Left ventricle myocardium inferior (tissue), 1 donor: ENCODE measurements around the gene PRM3. TPM values are rescaled to one million over a fixed set of nuclear protein-coding genes. Genes with fewer than 3 reads are reported as not detected.

Experiments
- DNase-seq: peaks from one replicate; pipeline ENCODE4 v3.0.0-alpha.2; 2020
- H3K27ac ChIP-seq: fragments of 200-600 bp; replicated peaks from 2 replicates; pipeline ENCODE4 v1.8.0; 2021
- H3K27me3 ChIP-seq: fragments of 200-600 bp; 2 replicates; pipeline ENCODE4 v1.8.0; 2021; ENCODE audit warnings: low read depth
- H3K36me3 ChIP-seq: fragments of 200-600 bp; 2 replicates; pipeline ENCODE4 v1.8.0; 2021
- H3K4me1 ChIP-seq: fragments of 200-600 bp; 2 replicates; pipeline ENCODE4 v1.8.0; 2021
- H3K4me3 ChIP-seq: fragments of 200-600 bp; 2 replicates; pipeline ENCODE4 v1.8.0; 2021; ENCODE audit warnings: mild to moderate bottlenecking, moderate library complexity
- H3K9me3 ChIP-seq: fragments of 200-600 bp; replicated peaks from 2 replicates; pipeline ENCODE4 v1.8.0; 2021
- CTCF ChIP-seq: fragments of 200-600 bp; IDR thresholded peaks from 2 replicates; pipeline ENCODE4 v1.8.0; 2021; ENCODE audit warnings: antibody characterized with exemption, mild to moderate bottlenecking, borderline replicate concordance
- intact Hi-C: fragments of 100-400 bp; cut with micrococcal nuclease; formaldehyde crosslinking; loops from one replicate; pipeline ENCODE4 v1.11.0; 2022
- total RNA-seq: library from RNA; stranded (reverse); fragmentation: NEBNext Ultra II Directional; extraction: Animal tissue kit (Norgen Biotek cat#: 25700); gene quantifications from one replicate; pipeline ENCODE4 v1.2.1, GENCODE V29; 2021
- donor health status: DM: no; HTN: yes; CAD: no; lungs with severe emphysema.

The PRM3 gene
- total RNA-seq, 1 donor from 2014 or later: not detected

DNA sequence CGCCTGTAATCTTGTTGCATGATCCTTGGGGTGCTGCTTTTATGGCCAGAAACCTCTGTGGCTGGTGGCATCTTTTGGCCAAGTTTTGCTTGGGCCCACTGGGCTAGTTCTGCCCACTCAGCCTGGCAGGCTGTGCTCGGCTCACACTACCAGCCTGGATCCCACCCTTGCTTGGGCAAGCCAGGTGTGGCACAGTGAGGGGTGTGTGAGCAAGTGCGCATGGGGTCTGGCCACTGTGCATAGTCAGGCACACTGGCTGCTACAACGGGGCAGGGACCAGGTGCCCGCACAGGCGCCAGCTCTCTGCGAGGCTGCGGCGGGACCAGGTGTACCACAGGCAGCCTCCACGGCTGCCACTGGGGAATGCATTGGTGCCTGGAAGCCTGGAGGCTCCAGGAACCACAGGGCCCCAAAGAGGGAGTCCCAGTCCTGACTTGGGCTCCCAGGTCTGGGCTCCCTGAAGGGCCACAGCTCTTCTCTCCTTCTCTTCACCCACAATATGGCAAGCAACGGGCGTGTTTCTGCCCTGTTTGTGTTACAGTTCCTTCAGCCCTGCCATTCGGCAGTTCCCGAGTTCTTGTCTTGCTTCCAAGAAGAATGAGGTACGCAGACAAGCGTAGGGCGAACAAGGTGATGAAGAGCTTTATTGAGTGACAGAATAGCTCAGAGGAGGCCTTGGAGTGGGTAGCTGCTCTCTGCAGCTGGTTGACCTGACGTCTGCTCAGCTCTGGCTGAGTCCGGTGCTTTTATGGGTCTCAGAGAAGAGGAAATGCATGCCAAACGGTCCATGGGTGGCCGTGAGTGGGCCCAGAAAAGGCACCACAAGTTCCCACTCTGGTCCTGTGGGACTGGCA is 34.4 kb upstream of the PRM3 start:
- Histone ChIP-seq H3K4me3 (no peak overlapping the region), H3K36me3 (no peaks in the 10 kb centered on the region), H3K27ac (no peak overlapping the region), H3K27me3 (no peaks in the 10 kb centered on the region), H3K4me1 (peaks cover 13% of the 10 kb centered on the region), H3K9me3 (no peaks in the 10 kb centered on the region)
- intact Hi-C loops: no loop called here
- no peak for TF ChIP-seq CTCF
- DNase-seq: no peak

DNA sequence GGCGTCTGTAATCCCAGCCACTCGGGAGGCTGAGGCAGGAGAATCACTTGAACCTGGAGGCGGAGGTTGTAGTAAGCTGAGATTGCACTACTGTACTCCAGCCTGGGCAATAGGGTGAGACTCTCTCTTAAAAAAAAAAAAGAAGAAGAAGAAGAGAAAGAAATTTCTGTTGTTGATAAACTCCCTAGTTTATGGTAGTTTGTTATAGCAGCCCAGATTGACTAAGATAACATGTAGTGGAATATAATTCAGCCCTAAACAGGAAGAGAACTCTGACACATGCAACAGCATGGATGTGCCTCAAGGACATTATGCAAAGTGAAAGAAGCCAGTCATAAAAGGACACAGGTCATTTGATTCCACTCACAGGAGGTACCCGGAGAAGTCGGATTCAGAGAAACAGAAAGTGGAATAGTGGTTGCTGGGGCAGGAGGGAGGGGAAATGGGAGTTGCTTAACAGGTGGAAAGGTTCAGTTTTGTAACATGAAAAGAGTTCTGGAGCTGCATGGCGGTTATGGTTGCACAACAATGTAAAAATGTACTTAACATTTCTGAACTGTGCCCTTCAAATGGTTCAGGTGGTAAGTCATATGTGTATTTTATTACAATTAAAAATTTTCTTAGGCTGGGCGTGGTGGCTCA is 33.7 kb upstream of the PRM3 start:
- no peak overlapping the region for H3K27ac ChIP-seq
- H3K9me3 ChIP-seq: no peaks in the 10 kb centered on the region
- intact Hi-C loops: no loop called here
- no peaks in the 10 kb centered on the region for H3K27me3 ChIP-seq
- no peaks in the 10 kb centered on the region for H3K36me3 ChIP-seq
- no peak overlapping the region for H3K4me3 ChIP-seq
- peaks cover 13% of the 10 kb centered on the region for H3K4me1 ChIP-seq
- no peak for DNase-seq
- no peak for TF ChIP-seq CTCF

- DNase-seq: no peak
- no peak overlapping the region for H3K27ac ChIP-seq
- intact Hi-C loops: no loop called here
- H3K4me3 ChIP-seq: no peak overlapping the region
- TF ChIP-seq CTCF: no peak
- H3K36me3 ChIP-seq: no peaks in the 10 kb centered on the region
- no peaks in the 10 kb centered on the region for H3K9me3 ChIP-seq
- H3K4me1 ChIP-seq: peaks cover 13% of the 10 kb centered on the region
- no peaks in the 10 kb centered on the region for H3K27me3 ChIP-seq
Observed at GRCh38 chr16:11306381-11306780, 33.0 kb upstream of the PRM3 start.

DNA sequence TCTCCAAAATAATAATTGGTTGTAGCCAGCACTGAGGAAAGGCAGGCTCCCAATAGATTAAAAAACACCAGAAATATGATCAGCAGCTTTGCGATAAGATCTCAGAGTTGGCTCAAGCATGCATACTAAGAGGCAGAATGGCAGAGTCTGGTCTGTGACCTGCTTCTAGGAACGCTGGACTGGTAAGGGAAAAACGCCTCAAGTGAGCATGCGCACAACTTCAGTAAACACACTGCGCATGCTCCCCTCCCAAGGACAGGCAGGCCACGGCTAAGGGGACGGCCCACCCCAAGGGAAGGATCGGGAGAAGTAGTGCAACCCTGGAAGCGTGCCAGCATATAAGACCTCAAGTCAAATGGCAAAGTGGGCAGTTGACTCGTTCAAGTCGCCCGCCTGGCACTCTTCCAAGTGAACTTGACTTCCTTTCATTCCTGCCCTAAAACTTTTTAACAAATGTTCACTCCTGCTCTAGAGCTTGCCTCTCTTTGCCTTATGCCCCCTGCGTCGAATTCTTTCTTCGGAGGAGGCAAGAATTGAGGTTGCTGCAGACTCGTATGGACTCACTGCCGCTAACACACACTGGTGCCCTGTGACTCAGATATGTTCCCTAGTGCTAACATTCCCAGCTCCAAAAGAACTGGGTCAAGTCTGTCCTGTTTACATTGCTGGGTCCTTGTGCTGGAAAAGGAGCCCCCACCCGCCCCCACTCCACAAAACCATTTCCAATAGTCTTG is 30.1 kb upstream of the PRM3 start:
- no peaks in the 10 kb centered on the region for H3K36me3 ChIP-seq
- TF ChIP-seq CTCF: no peak
- H3K27ac ChIP-seq: no peak overlapping the region
- no peak for DNase-seq
- no peak overlapping the region for H3K4me3 ChIP-seq
- H3K27me3 ChIP-seq: no peaks in the 10 kb centered on the region
- intact Hi-C loops: no loop called here
- no peaks in the 10 kb centered on the region for H3K9me3 ChIP-seq
- H3K4me1 ChIP-seq: peaks cover 7% of the 10 kb centered on the region

DNA sequence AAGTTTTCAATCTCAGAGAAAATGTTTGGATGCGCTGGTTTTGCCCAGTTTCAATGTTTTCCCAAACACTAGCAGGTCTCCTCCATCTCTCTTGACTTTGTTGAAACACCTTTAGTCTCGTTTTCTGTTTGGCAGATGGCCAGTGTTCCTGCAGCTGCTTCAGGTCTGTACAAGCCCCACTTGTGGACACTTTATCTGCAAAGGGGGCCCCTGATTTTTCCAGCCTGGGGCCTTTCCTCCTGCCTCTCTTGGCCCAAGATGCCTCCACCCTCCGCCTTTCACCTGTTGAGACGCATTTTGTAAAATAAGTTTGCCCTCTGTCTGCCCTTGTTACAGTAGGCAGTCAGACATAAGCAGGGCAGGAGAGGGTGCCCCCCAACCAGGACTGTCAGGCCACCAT is 29.5 kb upstream of the PRM3 start:
- TF ChIP-seq CTCF: no peak
- intact Hi-C loops: no loop called here
- Histone ChIP-seq H3K4me1 (peaks cover 7% of the 10 kb centered on the region), H3K27me3 (no peaks in the 10 kb centered on the region), H3K9me3 (no peaks in the 10 kb centered on the region), H3K4me3 (no peak overlapping the region), H3K27ac (no peak overlapping the region), H3K36me3 (no peaks in the 10 kb centered on the region)
- no peak for DNase-seq
